HT1080 (cell line): ENCODE data around the gene CTSO. TPM values are rescaled to one million over a fixed set of nuclear protein-coding genes. Genes with fewer than 3 reads are reported as not detected.
"Not testable (repeated sequence)": the region's sequence is repeated elsewhere in the genome, so short reads cannot be mapped to it uniquely, and the experiment has no call there.

Source experiments
- DNase-seq: peaks from one replicate; pipeline ENCODE4 v3.0.0-alpha.2; 2015; ENCODE audit warnings: low read depth
- total RNA-seq: library from RNA; depleted of rRNA; stranded (reverse); fragments of >200 nt; shearing (Covaris generic); gene quantifications from 2 replicates; pipeline ENCODE4 v1.2.3, GENCODE V29; 2014

The CTSO gene
- total RNA-seq, 1 experiment from 2014 or later = 1.1 TPM

- no peak for DNase-seq
These were observed 2.8 kb upstream of the CTSO start for GRCh38 chr4:155956461-155956860.

- no peak for DNase-seq
These were observed 1.3 kb upstream of the CTSO start for GRCh38 chr4:155954939-155955338.

- no peak for DNase-seq
These were observed 536 bp upstream of the CTSO start for GRCh38 chr4:155954118-155954685.

GRCh38 chr4:155952501-155952901, 1.2 kb downstream of the CTSO start:
- peak; percentile 17 for DNase-seq

GRCh38 chr4:155950461-155950860, 3.2 kb downstream of the CTSO start:
- DNase-seq = no peak

DNA sequence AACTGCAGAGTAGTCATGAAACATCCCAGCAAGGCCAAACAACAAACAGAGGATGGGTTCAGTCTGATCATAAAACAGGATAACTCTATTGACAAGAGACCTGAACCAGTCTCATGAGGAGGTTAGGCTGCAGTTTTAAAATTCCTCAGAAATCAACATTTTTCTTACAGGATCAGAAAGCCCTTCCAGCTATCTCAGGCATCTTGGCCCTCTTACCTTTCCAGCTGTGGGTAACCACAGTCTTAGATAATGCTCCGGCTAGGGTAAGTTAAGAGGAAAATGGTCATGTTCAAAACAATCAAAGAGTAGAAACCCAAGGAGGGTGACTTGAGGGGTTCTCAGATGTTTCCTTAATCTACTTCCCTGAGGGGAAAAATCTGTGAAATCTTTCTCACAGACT, 5.1 kb downstream of the CTSO start:
- no peak for DNase-seq

- DNase-seq = no peak
These were observed 7.2 kb downstream of the CTSO start for GRCh38 chr4:155946486-155946885.

GRCh38 chr4:155944516-155944915, 9.2 kb downstream of the CTSO start:
- no peak for DNase-seq

DNA sequence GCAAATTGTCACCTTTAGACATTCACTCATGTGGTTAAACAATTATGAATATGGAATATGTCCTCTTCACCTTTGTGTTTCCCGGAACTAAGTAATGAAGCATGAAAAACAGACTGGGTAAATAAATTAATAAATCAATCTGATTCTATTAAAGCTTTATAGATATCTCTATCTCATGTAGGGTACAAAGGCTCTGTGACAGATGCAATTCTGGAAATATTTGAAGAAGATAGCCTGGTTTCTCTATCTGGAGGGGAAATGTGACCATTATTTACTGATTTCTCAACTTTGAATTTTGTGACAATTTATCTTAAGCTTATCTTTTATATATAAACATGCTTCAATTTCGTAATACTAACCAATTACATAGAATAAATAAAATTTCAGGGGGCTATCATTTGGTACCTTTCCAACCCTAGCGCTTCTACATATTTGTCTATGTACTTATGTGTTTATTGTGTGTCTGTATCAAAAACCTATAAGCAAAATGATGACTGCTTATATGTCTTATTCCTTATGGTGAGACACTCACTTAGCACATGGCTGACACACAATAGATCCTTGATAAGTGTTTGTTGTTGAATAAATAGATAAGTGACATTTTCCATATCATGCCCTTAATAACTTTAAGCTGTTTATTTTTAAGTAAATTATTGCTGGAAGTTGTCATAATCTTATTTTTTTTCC, 9.9 kb downstream of the CTSO start:
- DNase-seq = no peak

DNA sequence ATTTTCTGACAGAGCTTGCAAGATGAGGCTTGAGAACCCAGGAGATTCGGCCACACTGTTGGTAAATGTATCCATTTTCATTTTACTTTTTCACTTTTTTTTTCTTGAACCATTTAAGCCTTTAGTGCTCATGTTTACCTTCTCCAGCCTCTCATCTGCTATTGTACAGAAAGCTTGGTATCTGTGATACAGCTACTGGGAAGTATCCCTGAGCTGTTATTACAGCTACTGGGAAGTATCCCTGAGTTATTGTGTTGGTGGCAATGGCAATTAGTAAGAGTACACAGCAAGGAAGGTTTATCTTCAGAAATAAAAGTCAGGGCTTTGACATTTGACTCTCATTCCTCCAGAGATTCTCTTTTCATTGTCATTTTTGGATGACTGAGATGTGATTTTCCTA, 11.8 kb downstream of the CTSO start:
- DNase-seq = no peak

DNA sequence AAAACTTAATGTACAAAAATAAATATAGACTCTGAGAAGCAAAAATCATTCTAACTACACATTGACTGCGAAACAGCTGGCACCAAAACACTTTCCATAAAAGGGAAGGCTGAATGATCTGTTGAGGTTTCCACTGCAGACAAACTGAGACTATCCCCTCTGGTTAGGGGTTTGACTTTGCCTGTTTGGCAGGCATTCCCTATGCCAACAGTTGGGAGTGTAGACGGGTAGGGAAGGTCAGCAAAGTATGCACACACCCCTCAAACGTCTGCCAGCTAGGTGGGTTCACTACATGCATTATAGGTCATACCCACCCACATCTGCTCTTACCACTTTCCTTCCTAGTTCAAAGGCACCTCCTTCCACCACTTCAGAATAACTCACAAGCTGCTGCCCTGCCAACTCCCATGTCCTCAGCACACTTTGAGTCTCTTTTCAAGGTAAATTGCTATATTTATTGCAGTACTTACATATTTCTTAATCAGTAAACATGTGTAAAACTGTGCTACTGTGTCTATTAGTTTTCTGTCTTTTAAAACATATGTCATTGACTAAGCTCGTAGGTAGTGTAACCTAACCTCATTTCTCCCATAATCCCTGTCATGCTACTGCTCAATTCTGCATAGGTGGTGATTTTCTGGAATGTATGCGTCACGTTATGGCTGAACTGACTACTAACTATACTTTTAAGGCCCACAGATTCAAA, 12.4 kb downstream of the CTSO start:
- DNase-seq = no peak

- no peak for DNase-seq
These were observed 18.2 kb downstream of the CTSO start for GRCh38 chr4:155935389-155935986.

GRCh38 chr4:155934634-155935033, 19.0 kb downstream of the CTSO start:
- not testable (repeated sequence) for DNase-seq

GRCh38 chr4:155931634-155932033, 22.0 kb downstream of the CTSO start:
- DNase-seq = no peak

GRCh38 chr4:155930330-155930729, 23.3 kb downstream of the CTSO start:
- no peak for DNase-seq

DNA sequence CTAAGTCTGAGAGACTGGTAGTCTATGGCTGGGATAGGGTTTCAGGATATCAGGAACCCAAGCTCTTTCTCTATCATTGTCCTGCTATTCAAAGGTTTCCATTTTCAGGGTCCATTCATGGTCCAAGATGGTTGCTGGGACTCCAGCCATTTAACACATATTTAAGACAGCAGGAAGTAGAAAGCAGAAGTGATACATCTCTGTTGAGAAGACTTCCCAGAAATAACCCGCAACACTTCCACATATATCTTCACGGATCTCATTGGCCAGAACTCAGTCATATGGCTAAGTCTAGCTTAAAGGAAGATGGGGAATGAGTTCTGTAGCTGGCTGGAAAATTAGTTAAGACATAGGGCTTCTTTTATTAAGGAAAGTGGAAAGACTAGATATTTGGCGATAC, 23.8 kb downstream of the CTSO start:
- DNase-seq = no peak

DNA sequence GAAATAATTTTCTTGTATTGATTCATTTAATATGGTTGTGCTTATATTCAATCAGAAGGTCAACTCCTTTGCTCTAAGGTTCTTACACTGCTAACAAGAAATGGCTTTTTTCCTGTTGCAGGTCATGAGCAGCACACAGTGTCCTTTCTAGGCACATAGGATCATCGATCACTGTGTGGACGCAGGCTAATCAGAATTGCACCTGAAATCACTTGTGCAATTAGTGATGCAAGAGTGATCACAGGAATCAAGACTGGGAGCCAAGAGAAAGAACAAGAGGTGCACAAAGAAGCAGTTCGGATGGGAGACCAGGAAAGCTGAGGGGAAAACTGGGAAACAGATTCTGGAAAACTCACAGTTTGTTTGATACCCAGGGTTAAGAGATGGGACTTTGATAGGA, 29.0 kb downstream of the CTSO start:
- DNase-seq = no peak

DNA sequence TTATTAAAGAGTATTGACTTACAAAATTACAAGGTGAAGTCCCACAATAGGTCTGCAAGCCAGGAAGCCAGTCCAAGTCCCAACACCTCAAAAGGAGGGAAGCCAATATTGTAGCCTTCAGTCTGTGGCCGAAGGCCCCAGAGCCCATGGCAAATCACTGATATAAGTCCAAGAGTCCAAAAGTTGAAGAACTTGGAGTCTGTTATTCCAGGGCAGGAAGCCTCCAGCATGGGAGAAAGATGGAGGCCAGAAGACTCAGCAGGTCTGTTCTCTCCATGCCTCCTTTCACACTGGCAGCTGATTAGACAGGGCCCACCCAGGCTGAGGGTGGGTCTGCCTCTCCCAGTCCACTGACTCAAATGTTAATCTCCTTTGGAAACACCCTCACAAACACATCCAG, 32.1 kb downstream of the CTSO start:
- DNase-seq = no peak

- DNase-seq = no peak
These were observed 38.9 kb downstream of the CTSO start for GRCh38 chr4:155914782-155915181.

GRCh38 chr4:155911905-155912304, 41.8 kb downstream of the CTSO start:
- DNase-seq = no peak

DNA sequence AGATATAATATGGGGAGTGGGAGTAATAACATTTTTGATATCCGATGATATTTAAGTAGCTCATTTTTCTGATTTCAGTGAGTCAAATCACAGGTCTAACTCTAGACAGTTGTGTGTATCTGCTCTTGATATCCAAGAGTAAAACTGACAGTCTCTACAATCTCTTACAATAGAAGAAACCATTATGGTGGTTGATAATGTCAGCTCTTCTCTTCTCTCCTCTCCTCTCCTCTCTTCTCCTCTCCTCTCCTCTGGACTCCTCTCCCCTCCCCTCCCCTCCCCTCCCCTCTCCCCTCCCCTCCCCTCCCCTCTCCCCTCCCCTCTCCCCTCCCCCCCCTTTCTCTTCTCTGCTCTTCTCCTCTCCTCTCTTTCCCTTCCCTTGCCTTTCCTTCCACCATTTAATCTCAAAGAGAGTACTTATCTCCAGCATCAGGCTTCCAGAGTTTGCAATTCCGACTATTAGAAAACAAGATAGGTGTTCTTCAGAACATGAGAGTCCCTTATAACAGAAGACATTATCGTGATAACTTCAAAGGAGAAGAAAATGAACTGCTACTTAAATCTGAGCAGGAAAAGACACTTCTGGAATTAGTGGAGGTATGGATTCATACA, 43.9 kb downstream of the CTSO start:
- no peak for DNase-seq
